Measurements from ENCODE around the gene APPL1. TPM values are rescaled to one million over a fixed set of nuclear protein-coding genes. Genes with fewer than 3 reads are reported as not detected.
"Not testable (repeated sequence)": the region's sequence is repeated elsewhere in the genome, so short reads cannot be mapped to it uniquely, and the experiment has no call there.

Gene APPL1
- total RNA-seq, 1 donor from 2014 or later: 63.1 TPM

DNA sequence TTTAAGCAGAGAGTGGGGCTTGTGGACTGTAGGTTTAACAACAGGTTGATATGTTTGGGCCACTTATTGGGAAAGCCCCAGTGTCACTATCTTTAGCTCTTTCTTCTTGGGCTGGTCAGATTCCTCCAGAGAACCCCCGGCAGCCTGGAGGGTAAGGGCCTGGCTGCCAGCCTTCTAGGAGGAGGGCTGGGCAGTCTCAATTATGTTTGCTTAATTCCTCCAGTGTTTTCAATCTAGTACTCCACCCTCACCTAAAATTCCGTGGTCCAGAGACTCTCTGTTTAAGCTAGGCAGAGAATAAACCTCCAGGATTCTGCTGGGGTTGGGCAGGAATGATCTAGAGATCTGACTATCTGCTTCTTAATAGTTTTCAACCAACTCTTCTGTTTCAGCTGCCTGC is 59.7 kb downstream of the APPL1 start:
- Histone ChIP-seq H3K9me3 (no peaks in the 10 kb centered on the region), H3K4me1 (no peaks in the 10 kb centered on the region), H3K36me3 (no peaks in the 10 kb centered on the region), H3K27me3 (no peaks in the 10 kb centered on the region), H3K27ac (no peak overlapping the region), H3K4me3 (no peak overlapping the region)
- no peak for DNase-seq (ENCODE audit: low spot score in 2 of 2)
- intact Hi-C loops (cut with DNase I): no loop called here
- TF ChIP-seq, protein P1, sequence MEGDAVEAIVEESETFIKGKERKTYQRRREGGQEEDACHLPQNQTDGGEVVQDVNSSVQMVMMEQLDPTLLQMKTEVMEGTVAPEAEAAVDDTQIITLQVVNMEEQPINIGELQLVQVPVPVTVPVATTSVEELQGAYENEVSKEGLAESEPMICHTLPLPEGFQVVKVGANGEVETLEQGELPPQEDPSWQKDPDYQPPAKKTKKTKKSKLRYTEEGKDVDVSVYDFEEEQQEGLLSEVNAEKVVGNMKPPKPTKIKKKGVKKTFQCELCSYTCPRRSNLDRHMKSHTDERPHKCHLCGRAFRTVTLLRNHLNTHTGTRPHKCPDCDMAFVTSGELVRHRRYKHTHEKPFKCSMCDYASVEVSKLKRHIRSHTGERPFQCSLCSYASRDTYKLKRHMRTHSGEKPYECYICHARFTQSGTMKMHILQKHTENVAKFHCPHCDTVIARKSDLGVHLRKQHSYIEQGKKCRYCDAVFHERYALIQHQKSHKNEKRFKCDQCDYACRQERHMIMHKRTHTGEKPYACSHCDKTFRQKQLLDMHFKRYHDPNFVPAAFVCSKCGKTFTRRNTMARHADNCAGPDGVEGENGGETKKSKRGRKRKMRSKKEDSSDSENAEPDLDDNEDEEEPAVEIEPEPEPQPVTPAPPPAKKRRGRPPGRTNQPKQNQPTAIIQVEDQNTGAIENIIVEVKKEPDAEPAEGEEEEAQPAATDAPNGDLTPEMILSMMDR (IDR thresholded peaks at IDR 0.05): no peak

DNA sequence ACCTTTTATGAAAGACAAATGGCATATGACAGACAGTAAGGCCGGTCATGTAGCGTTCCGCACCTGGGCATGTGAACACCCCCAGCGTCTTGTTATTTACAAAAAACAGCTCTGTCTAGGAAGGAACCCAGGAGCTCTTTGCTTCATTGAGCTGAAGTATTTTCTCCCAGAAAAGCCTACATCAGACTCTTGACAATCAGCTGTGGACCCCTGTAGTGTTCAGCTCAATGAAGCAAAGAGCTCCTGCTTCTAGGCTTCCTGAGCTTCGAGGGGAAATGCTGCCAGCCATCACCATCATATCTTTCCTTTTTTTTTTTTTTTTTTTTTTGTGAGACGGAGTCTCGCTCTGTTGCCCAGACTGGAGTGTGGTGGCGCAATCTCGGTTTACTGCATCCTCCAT is 60.9 kb downstream of the APPL1 start:
- intact Hi-C loops (cut with DNase I): no loop called here
- H3K36me3 ChIP-seq: no peaks in the 10 kb centered on the region
- H3K4me1 ChIP-seq: no peaks in the 10 kb centered on the region
- H3K9me3 ChIP-seq: no peaks in the 10 kb centered on the region
- H3K27ac ChIP-seq: no peak overlapping the region
- TF ChIP-seq, protein P1 (IDR thresholded peaks at IDR 0.05): no peak
- no peaks in the 10 kb centered on the region for H3K27me3 ChIP-seq
- no peak overlapping the region for H3K4me3 ChIP-seq
- DNase-seq (ENCODE audit: low spot score in 2 of 2): no peak

DNA sequence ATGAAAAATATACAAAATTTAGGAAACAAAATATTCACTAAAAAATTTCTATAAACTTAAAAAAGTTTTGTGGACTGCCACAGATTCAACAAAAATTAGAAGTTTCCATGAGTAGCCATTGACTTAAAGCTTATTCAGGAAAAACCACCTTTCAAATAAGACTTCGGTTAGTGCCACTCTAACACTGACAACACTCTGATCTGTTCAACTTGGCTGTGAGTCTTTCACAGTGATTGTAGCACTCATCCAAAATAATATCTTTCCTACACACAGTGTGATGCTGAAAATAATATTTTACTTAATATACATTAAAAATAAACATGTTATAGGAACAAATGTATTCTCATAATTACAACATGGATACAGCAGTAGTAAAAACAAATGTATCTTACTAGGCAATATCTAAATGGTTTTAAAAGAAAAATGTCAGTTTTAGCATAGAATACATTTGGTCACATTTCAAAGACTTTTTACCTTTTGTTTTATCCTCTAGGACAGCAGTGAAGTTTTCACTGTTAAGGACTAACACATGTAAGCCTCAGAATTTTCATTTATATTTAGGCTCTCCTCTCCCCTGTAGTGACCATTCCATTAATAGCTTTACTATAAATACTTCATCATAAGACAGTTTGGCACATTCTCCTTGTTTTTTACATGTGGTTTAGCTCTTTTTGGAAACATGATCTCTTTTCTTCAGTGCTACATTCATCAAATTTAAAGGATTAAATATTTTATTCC is 64.8 kb downstream of the APPL1 start, which contains the start of gene ASB14:
TSS of gene ASB14 (minus strand) at position 527 of the 738 bp plus-strand sequence. CDS start 652 bp downstream, outside the sequence.
- Histone ChIP-seq H3K9me3 (no peaks in the 10 kb centered on the region), H3K36me3 (no peaks in the 10 kb centered on the region), H3K27ac (no peak within 1 kb of the TSS), H3K4me3 (no peak within 1 kb of the TSS), H3K4me1 (no peaks in the 10 kb centered on the region), H3K27me3 (no peaks in the 10 kb centered on the region)
- intact Hi-C loops (cut with DNase I): no loop called here
- no peak for DNase-seq (ENCODE audit: low spot score in 2 of 2)
- TF ChIP-seq, protein P1 (IDR thresholded peaks at IDR 0.05): no peak

DNA sequence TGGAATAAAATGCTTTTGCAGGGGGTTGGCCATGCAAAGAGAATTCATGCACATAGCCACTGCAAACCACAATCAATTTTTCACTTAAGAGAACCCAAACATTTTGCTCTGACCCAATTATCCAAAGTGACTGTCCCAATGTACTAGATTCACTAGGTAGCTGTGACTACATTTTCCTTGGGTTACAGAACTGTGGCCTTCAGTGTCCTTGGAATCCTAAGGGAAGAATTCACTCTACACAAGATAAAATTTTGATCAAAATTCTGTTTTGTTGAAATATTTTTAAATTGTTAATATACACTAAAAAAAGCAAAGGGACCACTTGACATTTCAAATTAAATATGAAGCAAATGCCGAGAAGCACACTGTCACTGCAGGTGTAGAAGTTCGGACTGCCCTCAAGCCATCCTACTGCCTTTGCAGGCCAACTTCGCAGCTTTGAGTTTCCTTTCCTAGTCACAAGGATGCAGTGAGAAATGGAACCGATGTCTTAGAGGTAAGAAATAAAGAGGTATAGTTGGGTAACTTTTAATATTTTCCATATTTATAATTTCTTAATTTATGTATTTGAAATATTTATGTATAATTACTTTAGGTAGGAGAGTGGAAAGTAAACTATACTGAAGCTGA is 65.5 kb downstream of the APPL1 start:
- no peaks in the 10 kb centered on the region for H3K9me3 ChIP-seq
- TF ChIP-seq, protein P1 (IDR thresholded peaks at IDR 0.05): no peak
- H3K4me3 ChIP-seq: no peak overlapping the region
- intact Hi-C loops (cut with DNase I): no loop called here
- no peaks in the 10 kb centered on the region for H3K36me3 ChIP-seq
- no peaks in the 10 kb centered on the region for H3K27me3 ChIP-seq
- no peak for DNase-seq (ENCODE audit: low spot score in 2 of 2)
- no peaks in the 10 kb centered on the region for H3K4me1 ChIP-seq
- no peak overlapping the region for H3K27ac ChIP-seq

DNA sequence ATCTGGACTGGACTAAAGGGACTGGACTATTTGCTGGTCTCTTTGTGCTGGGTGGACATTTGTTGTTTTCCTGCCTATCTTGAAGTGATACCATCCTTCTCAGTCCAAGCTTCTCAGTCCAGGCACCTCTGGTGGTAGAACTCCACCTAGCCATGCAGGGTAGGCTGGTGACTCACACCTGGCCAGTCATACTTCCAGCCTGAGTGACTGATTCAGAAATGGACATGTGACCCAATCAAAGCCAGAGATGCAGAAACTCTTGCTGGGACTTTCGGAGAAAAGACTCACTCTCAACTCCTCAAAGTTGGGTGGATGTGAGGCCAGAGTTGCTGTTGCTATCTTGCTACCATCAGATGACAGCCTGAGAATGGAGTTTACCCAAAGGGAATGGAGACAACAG is 70.5 kb downstream of the APPL1 start:
- Histone ChIP-seq H3K36me3 (no peaks in the 10 kb centered on the region), H3K27me3 (no peaks in the 10 kb centered on the region), H3K4me3 (no peak overlapping the region), H3K4me1 (no peaks in the 10 kb centered on the region), H3K27ac (no peak overlapping the region), H3K9me3 (no peaks in the 10 kb centered on the region)
- TF ChIP-seq, protein P1 (IDR thresholded peaks at IDR 0.05): no peak
- no peak for DNase-seq (ENCODE audit: low spot score in 2 of 2)
- intact Hi-C loops (cut with DNase I): no loop called here

DNA sequence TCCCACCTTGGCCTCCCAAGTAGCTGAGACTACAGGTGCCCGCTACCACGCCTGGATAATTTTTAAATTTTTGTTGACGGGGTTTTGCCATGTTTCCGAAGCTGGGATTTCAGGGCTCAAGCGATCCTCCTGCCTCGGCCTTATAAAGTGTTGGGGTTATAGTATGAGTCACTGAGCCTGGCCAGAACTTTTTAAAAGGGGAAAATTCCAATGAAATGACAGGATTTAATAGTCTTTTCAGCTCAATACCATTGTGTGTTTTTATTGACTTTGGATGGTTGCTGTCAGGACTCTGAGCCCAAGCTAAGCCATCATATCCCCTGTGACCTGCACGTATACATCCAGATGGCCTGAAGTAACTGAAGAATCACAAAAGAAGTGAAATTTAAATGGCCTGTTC is 76.0 kb downstream of the APPL1 start:
- H3K27ac ChIP-seq; H3K9me3 ChIP-seq; intact Hi-C loops (cut with DNase I); H3K4me1 ChIP-seq; H3K27me3 ChIP-seq; DNase-seq (ENCODE audit: low spot score in 2 of 2); H3K4me3 ChIP-seq; H3K36me3 ChIP-seq: not testable (repeated sequence)
